Measurements from ENCODE around the gene POLR2E.

Gene POLR2E

GRCh38 chr19:1110809-1111640 lies 15.8 kb upstream of the POLR2E start:
- no peak for TF ChIP-seq POLR2A (IDR thresholded peaks at IDR 0.05; ENCODE audit: low read depth, low read length)
- DNase-seq (ENCODE audit: insufficient read length, low spot score) = no peak
- no peak for FAIRE-seq

DNA sequence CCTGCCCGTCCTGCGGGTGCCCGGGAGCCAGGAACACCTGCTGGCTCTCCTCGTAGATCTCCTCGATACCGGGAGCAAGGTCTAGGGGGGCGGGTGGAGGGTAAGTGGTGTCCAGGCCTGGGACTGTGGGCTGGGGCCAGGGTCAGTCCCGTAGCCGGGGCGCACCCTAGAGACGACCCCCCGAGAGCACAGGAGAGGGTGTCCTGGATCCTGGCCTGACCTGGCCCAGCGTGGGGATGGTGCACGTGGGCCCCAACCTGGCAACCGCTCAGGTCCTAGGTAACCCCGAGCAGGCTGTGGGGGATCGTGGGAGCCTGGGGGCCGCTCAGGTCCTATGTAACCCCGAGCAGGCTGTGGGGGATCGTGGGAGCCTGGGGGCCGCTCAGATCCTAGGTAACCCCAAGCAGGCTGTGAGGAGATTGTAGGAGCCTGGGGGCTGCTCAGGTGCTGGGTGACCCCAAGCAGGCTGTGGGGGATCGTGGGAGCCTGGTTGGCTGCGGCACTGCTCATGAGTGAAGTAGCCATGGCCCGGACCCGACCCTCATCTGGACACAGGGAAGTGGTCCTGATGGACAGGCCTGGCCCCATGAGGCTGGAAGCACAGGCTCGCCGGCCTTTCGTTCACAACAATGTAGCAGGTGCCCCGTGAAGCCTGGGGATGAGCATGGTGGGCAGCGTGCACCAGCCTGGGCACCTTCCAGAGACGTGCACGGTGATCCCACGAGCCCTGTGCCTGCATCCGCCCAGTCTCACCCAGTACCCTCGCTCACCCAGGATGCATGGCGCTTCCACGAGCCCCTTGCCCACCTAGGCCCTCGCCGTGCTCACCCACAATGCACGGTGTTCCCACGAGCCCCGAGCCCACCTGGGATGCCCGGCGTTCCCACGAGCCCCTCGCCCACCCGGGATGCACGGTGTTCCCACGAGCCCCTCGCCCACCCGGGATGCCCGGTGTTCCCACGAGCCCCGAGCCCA lies 14.8 kb upstream of the POLR2E start:
- TF ChIP-seq POLR2A (IDR thresholded peaks at IDR 0.05; ENCODE audit: low read depth, low read length) = no peak
- no peak for DNase-seq (ENCODE audit: insufficient read length, low spot score)
- FAIRE-seq = no peak

DNA sequence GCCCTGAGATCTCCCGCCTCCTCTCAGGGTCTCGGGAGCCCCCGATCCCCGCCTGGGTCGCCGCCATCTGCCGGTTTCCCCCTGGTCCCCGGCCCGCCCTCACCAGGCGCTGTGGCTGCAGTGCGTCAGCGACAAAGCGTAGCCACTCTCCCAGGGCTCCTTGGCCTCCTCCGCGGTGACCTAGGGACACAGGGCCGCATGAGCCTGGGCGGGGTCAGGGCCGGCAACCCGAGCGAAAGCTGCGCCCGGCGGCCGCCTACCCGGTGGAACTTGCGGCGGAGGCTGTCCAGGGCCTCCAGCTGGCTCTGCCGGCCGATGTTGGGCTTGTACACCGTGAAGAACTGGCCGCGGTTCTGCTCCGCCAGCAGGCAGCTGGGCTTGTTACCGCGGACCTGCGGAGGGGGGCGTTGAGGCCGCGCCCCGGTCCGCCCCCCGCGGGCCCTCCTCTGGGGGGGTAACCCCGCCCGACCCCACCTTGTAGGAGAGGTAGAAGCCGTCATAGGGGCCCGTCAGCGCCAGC lies 13.9 kb upstream of the POLR2E start:
- DNase-seq (ENCODE audit: insufficient read length, low spot score) (no peak), FAIRE-seq (no peak)
- no peak for TF ChIP-seq POLR2A (IDR thresholded peaks at IDR 0.05; ENCODE audit: low read depth, low read length)

GRCh38 chr19:1108291-1109031 lies 13.3 kb upstream of the POLR2E start:
- FAIRE-seq = no peak
- DNase-seq (ENCODE audit: insufficient read length, low spot score) = no peak
- no peak for TF ChIP-seq POLR2A (IDR thresholded peaks at IDR 0.05; ENCODE audit: low read depth, low read length)

- DNase-seq (ENCODE audit: insufficient read length, low spot score) (no peak), FAIRE-seq (no peak)
- no peak for TF ChIP-seq POLR2A (IDR thresholded peaks at IDR 0.05; ENCODE audit: low read depth, low read length)
Measured at GRCh38 chr19:1107661-1108261, 12.6 kb upstream of the POLR2E start.

DNA sequence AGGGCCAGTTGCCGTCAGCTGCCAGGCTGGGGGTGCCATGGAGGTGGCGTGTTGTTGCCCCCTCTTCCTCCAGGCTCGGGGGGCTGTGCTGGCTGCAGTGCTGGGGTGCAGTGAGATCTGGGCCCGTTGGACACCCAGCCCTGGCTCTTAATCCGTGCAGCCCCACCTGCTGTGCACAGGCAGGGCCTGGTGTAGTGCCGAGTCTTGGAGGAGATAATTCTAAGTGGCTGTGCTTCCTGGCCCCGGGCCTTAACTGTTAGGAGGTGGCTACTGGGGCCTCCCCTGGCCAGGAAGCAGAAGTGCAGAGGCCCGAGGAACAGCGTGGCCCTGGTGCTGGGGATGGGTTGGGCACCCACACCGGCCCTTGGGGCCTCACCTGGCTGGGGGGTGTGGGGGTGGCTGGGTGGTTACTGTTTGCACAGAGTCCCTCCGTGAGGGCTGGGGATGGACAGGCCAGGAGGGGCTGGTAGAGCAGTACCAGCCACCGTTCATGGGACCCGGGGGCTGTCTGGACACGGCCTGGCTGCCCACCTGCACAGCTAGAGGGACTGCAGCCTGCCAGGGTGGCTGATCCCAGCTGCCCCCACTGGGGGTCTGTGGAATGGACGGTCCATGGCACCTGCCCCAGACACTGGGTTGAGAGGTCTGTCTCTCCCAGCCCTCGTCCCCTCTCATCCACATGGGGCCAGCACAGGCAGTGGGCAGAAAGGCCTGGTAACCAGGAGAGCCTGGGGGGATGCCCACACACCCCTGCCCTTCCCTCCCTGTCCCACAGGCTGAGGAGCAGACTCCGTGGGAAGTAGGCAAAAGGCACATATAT lies 11.9 kb upstream of the POLR2E start:
- FAIRE-seq = no peak
- peak; percentile 72 for DNase-seq (ENCODE audit: insufficient read length, low spot score)
- TF ChIP-seq POLR2A (IDR thresholded peaks at IDR 0.05; ENCODE audit: low read depth, low read length) = no peak

GRCh38 chr19:1105873-1106840 lies 11.0 kb upstream of the POLR2E start:
- FAIRE-seq (no peak), DNase-seq (ENCODE audit: insufficient read length, low spot score) (no peak)
- TF ChIP-seq POLR2A (IDR thresholded peaks at IDR 0.05; ENCODE audit: low read depth, low read length) = no peak

DNA sequence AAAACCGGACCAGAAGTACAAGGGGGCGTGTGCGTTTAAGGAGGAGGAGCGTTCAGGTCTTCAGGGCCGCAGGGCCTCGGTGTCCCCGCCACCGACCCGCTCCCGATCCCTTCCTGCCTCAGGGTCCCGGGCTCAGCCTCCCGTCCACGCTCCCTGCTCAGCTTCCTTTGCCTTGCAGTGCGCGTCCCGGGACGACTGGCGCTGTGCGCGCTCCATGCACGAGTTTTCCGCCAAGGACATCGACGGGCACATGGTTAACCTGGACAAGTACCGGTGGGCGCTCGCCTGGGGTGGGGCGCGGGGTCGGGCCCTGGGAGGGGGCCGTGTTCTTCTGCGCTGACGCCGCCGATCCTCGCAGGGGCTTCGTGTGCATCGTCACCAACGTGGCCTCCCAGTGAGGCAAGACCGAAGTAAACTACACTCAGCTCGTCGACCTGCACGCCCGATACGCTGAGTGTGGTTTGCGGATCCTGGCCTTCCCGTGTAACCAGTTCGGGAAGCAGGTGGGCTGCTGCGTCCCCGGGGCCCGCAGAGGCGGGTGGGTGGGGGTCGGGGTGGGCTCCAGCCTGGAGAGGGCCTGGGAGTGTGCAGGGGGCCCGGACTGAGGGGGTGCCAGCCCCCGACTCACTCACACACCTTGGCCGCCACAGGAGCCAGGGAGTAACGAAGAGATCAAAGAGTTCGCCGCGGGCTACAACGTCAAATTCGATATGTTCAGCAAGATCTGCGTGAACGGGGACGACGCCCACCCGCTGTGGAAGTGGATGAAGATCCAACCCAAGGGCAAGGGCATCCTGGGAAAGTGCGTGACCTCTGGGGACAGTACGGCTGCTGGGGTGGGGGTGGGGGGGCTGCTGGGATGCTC lies 10.1 kb upstream of the POLR2E start:
- no peak for FAIRE-seq
- DNase-seq (ENCODE audit: insufficient read length, low spot score) = no peak
- no peak for TF ChIP-seq POLR2A (IDR thresholded peaks at IDR 0.05; ENCODE audit: low read depth, low read length)

DNA sequence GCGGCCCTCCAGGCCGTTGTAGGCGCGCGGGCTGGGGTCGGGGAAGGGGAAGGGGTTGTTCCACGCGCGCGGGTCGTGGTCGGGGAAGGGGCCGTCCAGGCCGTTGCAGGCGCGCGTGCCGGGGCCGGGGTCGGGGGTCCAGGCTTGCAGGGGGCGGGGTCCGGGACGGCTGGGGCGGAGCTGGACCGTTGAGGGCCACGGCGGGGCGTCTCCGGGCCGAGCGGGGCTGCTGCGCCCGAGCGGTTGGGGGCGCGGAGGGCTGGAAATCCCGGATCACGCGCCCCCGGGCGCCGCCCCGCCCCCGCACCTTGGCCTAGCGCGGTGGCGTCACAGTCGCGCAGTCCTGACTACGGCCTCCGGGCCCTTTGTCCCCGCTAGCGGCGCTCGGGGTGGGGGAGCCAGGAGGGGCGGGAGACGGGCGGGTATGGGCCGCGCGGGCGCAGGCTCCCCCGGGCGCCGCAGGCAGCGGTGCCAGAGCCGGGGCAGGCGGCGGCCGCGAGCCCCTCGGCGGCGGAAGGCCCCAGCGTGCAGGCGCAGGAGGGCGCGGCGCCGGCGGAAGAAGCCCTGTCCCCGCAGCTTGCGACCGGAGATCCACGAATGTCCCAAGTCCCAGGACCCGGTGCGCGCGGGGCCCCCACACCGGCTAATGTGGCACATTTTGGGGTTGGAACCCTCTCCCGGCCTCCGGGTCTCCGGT lies 9.3 kb upstream of the POLR2E start:
- DNase-seq (ENCODE audit: insufficient read length, low spot score) = peak; percentile 71
- 0 out of 2 replicates have a peak, but pooled peaks have one; percentile 9 for TF ChIP-seq POLR2A (IDR thresholded peaks at IDR 0.05; ENCODE audit: low read depth, low read length)
- no peak for FAIRE-seq

DNA sequence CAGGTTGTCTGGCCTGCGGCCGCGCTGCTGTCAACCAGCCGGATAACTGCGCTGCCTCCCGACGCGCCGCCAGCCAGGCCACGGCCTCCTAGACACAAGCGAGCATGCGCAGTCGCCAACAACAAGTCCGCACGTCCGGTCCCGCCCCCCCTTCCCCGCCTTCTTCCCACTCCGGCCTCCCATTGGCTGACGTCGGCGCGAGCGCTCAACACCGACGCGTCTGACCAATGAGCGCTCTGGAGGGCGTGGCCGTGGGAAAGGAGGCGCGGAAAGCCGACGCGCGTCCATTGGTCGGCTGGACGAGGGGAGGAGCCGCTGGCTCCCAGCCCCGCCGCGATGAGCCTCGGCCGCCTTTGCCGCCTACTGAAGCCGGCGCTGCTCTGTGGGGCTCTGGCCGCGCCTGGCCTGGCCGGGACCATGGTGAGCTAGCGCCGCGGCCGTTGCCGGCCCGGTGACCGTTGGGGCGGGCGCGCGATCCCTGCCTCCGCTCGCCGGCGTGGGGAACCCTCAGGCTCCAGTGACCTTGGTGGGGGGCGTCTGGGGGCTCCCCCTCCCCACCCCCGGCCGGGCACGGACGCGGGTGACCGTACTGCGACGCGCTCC lies 8.6 kb upstream of the POLR2E start, which contains the start of gene GPX4:
Gene GPX4, plus strand, starts transcription at position 287 of the 603 bp plus-strand sequence. Its CDS starts 50 bp downstream, at position 337.
- FAIRE-seq = peak; percentile 69
- TF ChIP-seq POLR2A (IDR thresholded peaks at IDR 0.05; ENCODE audit: low read depth, low read length) = peak; percentile 98
- peak; percentile 97 for DNase-seq (ENCODE audit: insufficient read length, low spot score)
